Measurements from ENCODE around the gene DENND4C. TPM values are rescaled to one million over a fixed set of nuclear protein-coding genes. Genes with fewer than 3 reads are reported as not detected.
"Not testable (repeated sequence)": the region's sequence is repeated elsewhere in the genome, so short reads cannot be mapped to it uniquely, and the experiment has no call there.

DENND4C gene
- total RNA-seq, 1 donor from 2014 or later, result 92.3 TPM

- no peaks in the 10 kb centered on the region for H3K27me3 ChIP-seq
- no peak overlapping the region for H3K4me3 ChIP-seq
- no peak for DNase-seq (ENCODE audit: extremely low spot score in 2 of 2)
- H3K36me3 ChIP-seq, result no peaks in the 10 kb centered on the region
- no peak for TF ChIP-seq POLR2A (IDR thresholded peaks at IDR 0.05)
- TF ChIP-seq POLR2AphosphoS5 (IDR thresholded peaks at IDR 0.05; ENCODE audit: insufficient read depth in 1 of 2, low read depth in 1 of 2), result no peak
- no peak for TF ChIP-seq CTCF (IDR thresholded peaks at IDR 0.05)
- peak overlapping the region; percentile 97 for H3K27ac ChIP-seq
- intact Hi-C loops (cut with DNase I), result no loop called here
- H3K4me1 ChIP-seq, result peaks cover 44% of the 10 kb centered on the region
- no peaks in the 10 kb centered on the region for H3K9me3 ChIP-seq
Measured at GRCh38 chr9:19186232-19186631, 44.3 kb upstream of the DENND4C start.

- no peaks in the 10 kb centered on the region for H3K36me3 ChIP-seq
- no peaks in the 10 kb centered on the region for H3K27me3 ChIP-seq
- intact Hi-C loops (cut with DNase I), result no loop called here
- TF ChIP-seq POLR2AphosphoS5 (IDR thresholded peaks at IDR 0.05; ENCODE audit: insufficient read depth in 1 of 2, low read depth in 1 of 2), result no peak
- TF ChIP-seq CTCF (IDR thresholded peaks at IDR 0.05), result no peak
- no peak for TF ChIP-seq POLR2A (IDR thresholded peaks at IDR 0.05)
- no peak overlapping the region for H3K4me3 ChIP-seq
- peaks cover 18% of the 10 kb centered on the region for H3K4me1 ChIP-seq
- no peak overlapping the region for H3K27ac ChIP-seq
- H3K9me3 ChIP-seq, result no peaks in the 10 kb centered on the region
- no peak for DNase-seq (ENCODE audit: extremely low spot score in 2 of 2)
Measured at GRCh38 chr9:19188771-19189170, 41.7 kb upstream of the DENND4C start.

- no peak for DNase-seq (ENCODE audit: extremely low spot score in 2 of 2)
Measured at GRCh38 chr9:19192202-19193028, 38.1 kb upstream of the DENND4C start.

GRCh38 chr9:19193029-19193324 lies 37.5 kb upstream of the DENND4C start:
- intact Hi-C loops (cut with DNase I), result no loop called here

More at GRCh38 chr9:19192202-19193028, 38.1 kb upstream of the DENND4C start:
- H3K27ac ChIP-seq, result no peak overlapping the region
- TF ChIP-seq POLR2AphosphoS5 (IDR thresholded peaks at IDR 0.05; ENCODE audit: insufficient read depth in 1 of 2, low read depth in 1 of 2), result no peak
- TF ChIP-seq CTCF (IDR thresholded peaks at IDR 0.05), result no peak
- TF ChIP-seq POLR2A (IDR thresholded peaks at IDR 0.05), result no peak
- no peaks in the 10 kb centered on the region for H3K4me1 ChIP-seq
- H3K9me3 ChIP-seq, result no peaks in the 10 kb centered on the region
- intact Hi-C loops (cut with DNase I), result no loop called here
- no peaks in the 10 kb centered on the region for H3K36me3 ChIP-seq
- no peaks in the 10 kb centered on the region for H3K27me3 ChIP-seq
- no peak overlapping the region for H3K4me3 ChIP-seq

GRCh38 chr9:19193358-19193973 lies 37.0 kb upstream of the DENND4C start:
- H3K4me3 ChIP-seq; intact Hi-C loops (cut with DNase I); H3K4me1 ChIP-seq: not testable (repeated sequence)

More at GRCh38 chr9:19193029-19193324, 37.5 kb upstream of the DENND4C start:
- H3K4me3 ChIP-seq, result no peak overlapping the region
- no peak for TF ChIP-seq POLR2AphosphoS5 (IDR thresholded peaks at IDR 0.05; ENCODE audit: insufficient read depth in 1 of 2, low read depth in 1 of 2)
- no peak for TF ChIP-seq CTCF (IDR thresholded peaks at IDR 0.05)
- no peak for TF ChIP-seq POLR2A (IDR thresholded peaks at IDR 0.05)
- H3K27ac ChIP-seq, result no peak overlapping the region
- no peaks in the 10 kb centered on the region for H3K4me1 ChIP-seq
- H3K36me3 ChIP-seq, result no peaks in the 10 kb centered on the region
- no peak for DNase-seq (ENCODE audit: extremely low spot score in 2 of 2)
- H3K9me3 ChIP-seq, result no peaks in the 10 kb centered on the region
- no peaks in the 10 kb centered on the region for H3K27me3 ChIP-seq

More at GRCh38 chr9:19193358-19193973, 37.0 kb upstream of the DENND4C start:
- not testable (repeated sequence) for H3K27ac ChIP-seq; H3K36me3 ChIP-seq; H3K27me3 ChIP-seq; DNase-seq (ENCODE audit: extremely low spot score in 2 of 2); H3K9me3 ChIP-seq

Data from vagina (tissue), 2 donors.